HepG2 (cell line): ENCODE measurements around the gene RUSF1. TPM values are rescaled to one million over a fixed set of nuclear protein-coding genes. Genes with fewer than 3 reads are reported as not detected.
A peak's percentile ranks its signal among the peaks of the same experiment; 100 is the strongest.

Source experiments
- AHDC1 ChIP-seq: sonication (generic); formaldehyde crosslinking; IDR thresholded peaks from 2 replicates; pipeline ENCODE4 v1.5.1; 2020; ENCODE audit warnings: mild to moderate bottlenecking, missing genetic modification reagents, borderline replicate concordance
- ARNT2 ChIP-seq: sonication (generic); formaldehyde crosslinking; IDR thresholded peaks from 2 replicates; pipeline ENCODE4 v1.8.0; 2022; ENCODE audit warnings: mild to moderate bottlenecking, low read depth, missing genetic modification reagents, moderate library complexity
- BCL6 ChIP-seq: IDR thresholded peaks from 2 replicates; pipeline ENCODE4 v1.6.1; 2016; ENCODE audit warnings: missing genetic modification reagents, missing compliant biosample characterization
- EEA1 ChIP-seq: sonication (generic); formaldehyde crosslinking; IDR thresholded peaks from 2 replicates; pipeline ENCODE4 v1.5.1; 2020; ENCODE audit warnings: mild to moderate bottlenecking, missing genetic modification reagents, borderline replicate concordance
- GLI4 ChIP-seq: sonication (generic); formaldehyde crosslinking; IDR thresholded peaks from 2 replicates; pipeline ENCODE4 v1.5.1; 2020; ENCODE audit warnings: missing genetic modification reagents, mild to moderate bottlenecking, moderate library complexity, borderline replicate concordance
- GPN1 ChIP-seq: sonication (generic); formaldehyde crosslinking; IDR thresholded peaks from 2 replicates; pipeline ENCODE4 v1.5.1; 2020; ENCODE audit warnings: missing genetic modification reagents, borderline replicate concordance
- IKZF1 ChIP-seq: fragments of 450-650 bp; IDR thresholded peaks from 2 replicates; pipeline ENCODE4 v1.7.1; 2016
- MTF1 ChIP-seq: sonication (generic); formaldehyde crosslinking; IDR thresholded peaks from 2 replicates; pipeline ENCODE4 v1.5.0; 2020; ENCODE audit warnings: missing genetic modification reagents
- SP1 ChIP-seq, 2 experiments: fragments of 450-650 bp in 1 of 2; sonication (generic) in 1 of 2; formaldehyde crosslinking in 1 of 2; IDR thresholded peaks; 2 replicates each; pipeline versions ENCODE4 v1.4.0 to v1.6.1; 2016 to 2020; ENCODE audit warnings: missing genetic modification reagents in 1 of 2
- SRSF4 ChIP-seq: fragments of 200-400 bp; formaldehyde crosslinking; IDR thresholded peaks from one replicate; pipeline ENCODE4 v1.6.1; 2018; ENCODE audit warnings: mild to moderate bottlenecking, low read depth, low read length, moderate library complexity; ENCODE audit not compliant: poor library complexity, severe bottlenecking
- TSC22D2 ChIP-seq: sonication (generic); formaldehyde crosslinking; IDR thresholded peaks from 2 replicates; pipeline ENCODE4 v1.5.1; 2020; ENCODE audit warnings: missing genetic modification reagents, mild to moderate bottlenecking, borderline replicate concordance
- ZBTB3 ChIP-seq: sonication (generic); formaldehyde crosslinking; IDR thresholded peaks from 2 replicates; pipeline ENCODE4 v1.4.0; 2020; ENCODE audit warnings: low read depth, mild to moderate bottlenecking, moderate library complexity, missing genetic modification reagents, borderline replicate concordance
- ZBTB34 ChIP-seq: sonication (generic); formaldehyde crosslinking; IDR thresholded peaks from 2 replicates; pipeline ENCODE4 v1.8.0; 2022; ENCODE audit warnings: mild to moderate bottlenecking, missing genetic modification reagents
- ZBTB42 ChIP-seq: sonication (generic); formaldehyde crosslinking; IDR thresholded peaks from 2 replicates; pipeline ENCODE4 v1.5.0; 2020; ENCODE audit warnings: mild to moderate bottlenecking, missing genetic modification reagents
- ZKSCAN1 ChIP-seq: fragments of 150-350 bp; IDR thresholded peaks from 2 replicates; pipeline ENCODE4 v1.6.1; 2014; ENCODE audit warnings: low read length
- ZNF557 ChIP-seq: sonication (generic); formaldehyde crosslinking; IDR thresholded peaks from 2 replicates; pipeline ENCODE4 v1.4.0; 2020; ENCODE audit warnings: missing genetic modification reagents
- ZNF644 ChIP-seq: IDR thresholded peaks from 2 replicates; pipeline ENCODE4 v1.6.1; 2016; ENCODE audit warnings: low read depth
- ZNF703 ChIP-seq: sonication (generic); formaldehyde crosslinking; IDR thresholded peaks from 2 replicates; pipeline ENCODE4 v1.5.1; 2020; ENCODE audit warnings: missing genetic modification reagents, mild to moderate bottlenecking, moderate library complexity, borderline replicate concordance
- polyA plus RNA-seq, 8 experiments: library from polyadenylated mRNA; depleted of rRNA in 3 of 8; stranded (reverse) in 7 of 8; unstranded in 1 of 8; fragments of >200 nt; fragmentation: Illumina TruSeq in 4 of 8; extraction: Trizol in 4 of 8; gene quantifications; 2 replicates each; pipeline versions ENCODE4 v1.2.1 to v1.2.3, GENCODE V29; 2011 to 2016; ENCODE audit warnings: low read depth in 4 of 8, missing spikeins in 1 of 8, mixed read lengths in 1 of 8; ENCODE audit not compliant: insufficient read depth in 1 of 8
- total RNA-seq, 5 experiments: library from RNA; depleted of rRNA; stranded (reverse); fragments of >200 nt; fragmentation: Illumina TruSeq; extraction: Trizol; gene quantifications; 2 replicates each; pipeline ENCODE4 v1.2.3, GENCODE V29; 2016; ENCODE audit warnings: low read depth in 1 of 5
- TF ChIP-seq, protein P1 (sequence below): sonication (generic); IDR thresholded peaks from 2 replicates; pipeline ENCODE4 v1.6.1; 2016; ENCODE audit warnings: low read depth, borderline replicate concordance
- TF ChIP-seq, protein P2 (sequence below): IDR thresholded peaks from 2 replicates; pipeline ENCODE4 v1.6.1; 2016; ENCODE audit warnings: missing compliant biosample characterization, missing genetic modification reagents, borderline replicate concordance

The RUSF1 gene
- total and polyA plus RNA-seq, 2 of the 13 experiments (the other 11 are each of a cell fraction or from before 2014, with no cell fraction given) = 40.8 to 50.2 TPM

GRCh38 chr16:31458844-31459686 lies 49.1 kb downstream of the RUSF1 start, which contains the start of gene ARMC5 (continued):
- TF ChIP-seq SP1 (IDR thresholded peaks at IDR 0.05) (no peak), SP1 (CRISPR knock-in tag; IDR thresholded peaks at IDR 0.05) (peak; percentile 82; the same call in 1 of the 2 replicates), ZBTB3 (CRISPR knock-in tag) (0 out of 2 replicates have a peak, but pooled peaks have one; percentile 33), EEA1 (CRISPR knock-in tag) (peak; percentile 98), SRSF4 (no peak), ZNF557 (CRISPR knock-in tag) (0 out of 2 replicates have a peak, but pooled peaks have one; percentile 68), MTF1 (CRISPR knock-in tag) (peak; percentile 99), GPN1 (CRISPR knock-in tag) (peak; percentile 11; the same call in 1 of the 2 replicates), TSC22D2 (CRISPR knock-in tag) (no peak), IKZF1 (no peak), GLI4 (CRISPR knock-in tag) (peak; percentile 70; the same call in 1 of the 2 replicates), ARNT2 (CRISPR knock-in tag) (peak; percentile 59), AHDC1 (CRISPR knock-in tag) (no peak), ZBTB34 (peak; percentile 67), ZNF703 (CRISPR knock-in tag) (peak; percentile 85), ZBTB42 (CRISPR knock-in tag) (0 out of 2 replicates have a peak, but pooled peaks have one; percentile 83), ZKSCAN1 (no peak), BCL6 (peak; percentile 88), ZNF644 (CRISPR knock-in tag) (no peak)
- TF ChIP-seq, protein P1, sequence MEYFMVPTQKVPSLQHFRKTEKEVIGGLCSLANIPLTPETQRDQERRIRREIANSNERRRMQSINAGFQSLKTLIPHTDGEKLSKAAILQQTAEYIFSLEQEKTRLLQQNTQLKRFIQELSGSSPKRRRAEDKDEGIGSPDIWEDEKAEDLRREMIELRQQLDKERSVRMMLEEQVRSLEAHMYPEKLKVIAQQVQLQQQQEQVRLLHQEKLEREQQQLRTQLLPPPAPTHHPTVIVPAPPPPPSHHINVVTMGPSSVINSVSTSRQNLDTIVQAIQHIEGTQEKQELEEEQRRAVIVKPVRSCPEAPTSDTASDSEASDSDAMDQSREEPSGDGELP = peak; percentile 25; the same call in 1 of the 2 replicates
- TF ChIP-seq, protein P2, sequence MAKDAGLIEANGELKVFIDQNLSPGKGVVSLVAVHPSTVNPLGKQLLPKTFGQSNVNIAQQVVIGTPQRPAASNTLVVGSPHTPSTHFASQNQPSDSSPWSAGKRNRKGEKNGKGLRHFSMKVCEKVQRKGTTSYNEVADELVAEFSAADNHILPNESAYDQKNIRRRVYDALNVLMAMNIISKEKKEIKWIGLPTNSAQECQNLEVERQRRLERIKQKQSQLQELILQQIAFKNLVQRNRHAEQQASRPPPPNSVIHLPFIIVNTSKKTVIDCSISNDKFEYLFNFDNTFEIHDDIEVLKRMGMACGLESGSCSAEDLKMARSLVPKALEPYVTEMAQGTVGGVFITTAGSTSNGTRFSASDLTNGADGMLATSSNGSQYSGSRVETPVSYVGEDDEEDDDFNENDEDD (CRISPR knock-in tag) = peak; percentile 94
